Colonic mucosa (tissue), 4 donors: Measurements from ENCODE around the gene CD200R1L. TPM values are rescaled to one million over a fixed set of nuclear protein-coding genes. Genes with fewer than 3 reads are reported as not detected.

ENCODE experiments used
- DNase-seq: peaks from one replicate; pipeline ENCODE4 v3.0.0-alpha.2; 2020
- H3K27ac ChIP-seq: fragments of 200-600 bp; one replicate; pipeline ENCODE4 v1.8.0; 2021
- H3K27me3 ChIP-seq: fragments of 200-600 bp; one replicate; pipeline ENCODE4 v1.8.0; 2021
- H3K36me3 ChIP-seq: fragments of 200-600 bp; one replicate; pipeline ENCODE4 v1.8.0; 2021
- H3K4me1 ChIP-seq: fragments of 200-600 bp; one replicate; pipeline ENCODE4 v1.8.0; 2021; ENCODE audit warnings: mild to moderate bottlenecking
- H3K4me3 ChIP-seq: fragments of 200-600 bp; one replicate; pipeline ENCODE4 v1.8.0; 2021
- H3K9ac ChIP-seq, 2 donors: one replicate each; pipeline ENCODE4 v1.7.0; 2013; ENCODE audit warnings: control low read depth in 2 of 2, low read depth in 2 of 2, low read length in 2 of 2
- H3K9me3 ChIP-seq: fragments of 200-600 bp; one replicate; pipeline ENCODE4 v1.8.0; 2021
- CTCF ChIP-seq: fragments of 200-600 bp; IDR thresholded peaks from one replicate; pipeline ENCODE4 v1.8.0; 2022; ENCODE audit warnings: antibody characterized with exemption, mild to moderate bottlenecking
- intact Hi-C: fragments of 100-400 bp; cut with DNase I; formaldehyde crosslinking; loops from one replicate; pipeline ENCODE4 v1.14.1; 2022
- total RNA-seq, 2 donors: library from RNA; stranded (reverse); fragmentation: NEBNext Ultra II Directional in 1 of 2; extraction: Animal tissue kit (Norgen Biotek cat#: 25700) in 1 of 2; gene quantifications; one replicate each; pipeline ENCODE4 v1.2.1, GENCODE V29; 2021
- donor health status: healthy.
- donor health status: DM: no; HTN: no; CAD: no.
- donor health status: DM: no; HTN: no; CAD: no.

The CD200R1L gene
- total RNA-seq, 2 donors from 2014 or later = not detected

- intact Hi-C loops = no loop called here
Observed at GRCh38 chr3:112808136-112808535, 38.5 kb downstream of the CD200R1L start.

DNA sequence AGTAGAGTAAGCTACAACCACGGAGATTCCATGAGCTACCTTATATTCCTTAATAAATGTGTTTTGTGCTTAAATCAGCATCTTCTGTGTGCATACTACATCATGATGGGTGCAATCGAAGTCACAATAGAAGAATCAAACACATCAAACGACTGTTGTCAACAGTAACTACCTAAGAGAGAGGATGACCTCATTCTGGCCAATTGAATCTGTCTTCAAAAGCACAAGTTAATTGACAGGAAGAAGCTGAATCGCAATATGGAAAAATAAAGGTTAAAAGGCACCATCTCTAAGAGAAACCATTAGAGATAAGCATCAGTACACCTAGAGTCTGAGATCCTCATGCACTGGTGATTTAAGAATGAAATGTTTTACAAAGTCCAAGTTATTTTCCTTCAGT is 39.0 kb downstream of the CD200R1L start:
- Histone ChIP-seq H3K4me1 (no peaks in the 10 kb centered on the region), H3K27ac (no peak overlapping the region), H3K27me3 (no peaks in the 10 kb centered on the region), H3K36me3 (no peaks in the 10 kb centered on the region), H3K9ac (no peak overlapping the region), H3K9me3 (no peaks in the 10 kb centered on the region), H3K4me3 (no peak overlapping the region)
- intact Hi-C loops = no loop called here
- no peak for DNase-seq
- TF ChIP-seq CTCF = no peak

More at GRCh38 chr3:112808136-112808535, 38.5 kb downstream of the CD200R1L start:
- no peak overlapping the region for H3K27ac ChIP-seq
- no peak for TF ChIP-seq CTCF
- no peaks in the 10 kb centered on the region for H3K27me3 ChIP-seq
- no peaks in the 10 kb centered on the region for H3K4me1 ChIP-seq
- no peaks in the 10 kb centered on the region for H3K36me3 ChIP-seq
- no peaks in the 10 kb centered on the region for H3K9me3 ChIP-seq
- H3K4me3 ChIP-seq = no peak overlapping the region
- H3K9ac ChIP-seq = no peak overlapping the region
- DNase-seq = no peak

DNA sequence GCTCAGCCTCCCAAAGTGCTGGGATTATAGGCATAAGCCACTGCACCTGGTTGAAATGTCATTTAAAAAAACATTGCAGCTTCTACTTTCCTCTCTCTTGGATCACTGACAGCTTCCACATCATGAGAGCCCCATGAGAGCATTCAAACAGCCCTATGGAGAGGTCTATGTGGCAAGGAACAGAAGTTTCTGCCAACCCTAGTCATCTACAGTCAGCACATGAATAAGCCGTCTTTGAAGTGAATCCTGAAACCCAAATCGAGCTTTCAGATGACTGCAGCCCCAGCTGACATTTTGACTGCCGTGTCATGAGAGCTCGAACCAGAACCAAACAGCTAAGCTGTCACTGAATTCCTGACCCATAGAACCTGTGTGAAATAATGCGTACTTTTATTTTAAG is 39.8 kb downstream of the CD200R1L start:
- H3K9ac ChIP-seq = no peak overlapping the region
- H3K27ac ChIP-seq = no peak overlapping the region
- no peaks in the 10 kb centered on the region for H3K9me3 ChIP-seq
- no peak for DNase-seq
- no peak overlapping the region for H3K4me3 ChIP-seq
- no peak for TF ChIP-seq CTCF
- H3K36me3 ChIP-seq = no peaks in the 10 kb centered on the region
- no peaks in the 10 kb centered on the region for H3K27me3 ChIP-seq
- intact Hi-C loops = no loop called here
- no peaks in the 10 kb centered on the region for H3K4me1 ChIP-seq

- no peak for TF ChIP-seq CTCF
- H3K36me3 ChIP-seq = no peaks in the 10 kb centered on the region
- H3K27me3 ChIP-seq = no peaks in the 10 kb centered on the region
- H3K4me3 ChIP-seq = no peak overlapping the region
- H3K9ac ChIP-seq = no peak overlapping the region
- no peak for DNase-seq
- intact Hi-C loops = no loop called here
- H3K4me1 ChIP-seq = no peaks in the 10 kb centered on the region
- no peak overlapping the region for H3K27ac ChIP-seq
- no peaks in the 10 kb centered on the region for H3K9me3 ChIP-seq
Observed at GRCh38 chr3:112805126-112805525, 41.5 kb downstream of the CD200R1L start.

DNA sequence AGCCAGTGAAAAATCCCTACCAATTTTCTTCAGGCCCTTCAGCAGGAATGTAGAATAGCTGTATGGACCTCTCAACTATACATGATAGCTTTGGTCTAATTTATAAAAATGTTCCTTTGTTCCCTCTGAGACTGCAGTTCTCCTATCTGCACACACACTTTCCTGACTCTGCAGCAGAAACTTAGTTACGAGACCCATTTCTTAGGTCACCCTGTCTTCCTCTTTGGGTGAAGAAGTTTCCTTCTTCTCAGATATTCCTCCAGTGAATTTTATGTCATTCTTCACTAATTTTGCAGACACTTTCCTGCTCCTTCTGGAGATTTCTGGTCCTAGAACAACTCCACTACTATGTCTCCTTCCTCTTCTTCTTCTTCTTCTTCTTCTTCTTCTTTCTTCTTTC is 42.6 kb downstream of the CD200R1L start:
- Histone ChIP-seq H3K36me3 (no peaks in the 10 kb centered on the region), H3K9me3 (no peaks in the 10 kb centered on the region), H3K27me3 (no peaks in the 10 kb centered on the region), H3K4me1 (no peaks in the 10 kb centered on the region), H3K27ac (no peak overlapping the region), H3K4me3 (no peak overlapping the region), H3K9ac (no peak overlapping the region)
- intact Hi-C loops = no loop called here
- no peak for DNase-seq
- no peak for TF ChIP-seq CTCF

DNA sequence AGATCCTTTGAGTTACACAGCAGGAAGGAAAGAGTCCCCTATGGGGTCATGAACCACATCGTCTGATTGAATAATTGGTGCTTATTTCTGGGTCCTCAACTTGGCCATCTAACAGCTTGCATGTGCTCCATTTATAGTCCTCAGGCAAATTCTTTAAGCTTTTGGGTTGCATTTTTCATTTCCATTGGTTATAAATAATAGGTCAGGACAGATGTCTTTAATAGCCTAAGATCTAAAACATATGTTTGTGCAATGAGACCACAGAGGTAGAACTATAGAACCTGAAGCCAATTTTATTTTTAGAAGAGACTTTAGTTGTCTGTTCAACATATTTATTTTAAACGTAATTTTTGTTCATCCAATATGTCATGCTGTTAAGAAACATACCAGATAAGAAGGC is 43.2 kb downstream of the CD200R1L start:
- no peak for DNase-seq
- TF ChIP-seq CTCF = no peak
- Histone ChIP-seq H3K4me1 (no peaks in the 10 kb centered on the region), H3K27ac (no peak overlapping the region), H3K9ac (no peak overlapping the region), H3K9me3 (no peaks in the 10 kb centered on the region), H3K36me3 (no peaks in the 10 kb centered on the region), H3K27me3 (no peaks in the 10 kb centered on the region), H3K4me3 (no peak overlapping the region)
- intact Hi-C loops = no loop called here
